Measurements from ENCODE around the gene KHDC1L.
"Not testable (repeated sequence)": the region's sequence is repeated elsewhere in the genome, so short reads cannot be mapped to it uniquely, and the experiment has no call there.

The KHDC1L gene

GRCh38 chr6:73234733-73235132, 9.4 kb upstream of the KHDC1L start:
- TF ChIP-seq, protein P1, sequence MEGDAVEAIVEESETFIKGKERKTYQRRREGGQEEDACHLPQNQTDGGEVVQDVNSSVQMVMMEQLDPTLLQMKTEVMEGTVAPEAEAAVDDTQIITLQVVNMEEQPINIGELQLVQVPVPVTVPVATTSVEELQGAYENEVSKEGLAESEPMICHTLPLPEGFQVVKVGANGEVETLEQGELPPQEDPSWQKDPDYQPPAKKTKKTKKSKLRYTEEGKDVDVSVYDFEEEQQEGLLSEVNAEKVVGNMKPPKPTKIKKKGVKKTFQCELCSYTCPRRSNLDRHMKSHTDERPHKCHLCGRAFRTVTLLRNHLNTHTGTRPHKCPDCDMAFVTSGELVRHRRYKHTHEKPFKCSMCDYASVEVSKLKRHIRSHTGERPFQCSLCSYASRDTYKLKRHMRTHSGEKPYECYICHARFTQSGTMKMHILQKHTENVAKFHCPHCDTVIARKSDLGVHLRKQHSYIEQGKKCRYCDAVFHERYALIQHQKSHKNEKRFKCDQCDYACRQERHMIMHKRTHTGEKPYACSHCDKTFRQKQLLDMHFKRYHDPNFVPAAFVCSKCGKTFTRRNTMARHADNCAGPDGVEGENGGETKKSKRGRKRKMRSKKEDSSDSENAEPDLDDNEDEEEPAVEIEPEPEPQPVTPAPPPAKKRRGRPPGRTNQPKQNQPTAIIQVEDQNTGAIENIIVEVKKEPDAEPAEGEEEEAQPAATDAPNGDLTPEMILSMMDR (IDR thresholded peaks at IDR 0.05; ENCODE audit: extremely low read depth, insufficient read depth, missing control alignments): no peak
- no peak for DNase-seq (ENCODE audit: low spot score)
- in situ Hi-C loops (cut with MboI; ENCODE audit: low pct_unique_long_range_greater_than_20kb, low sequenced_read_pairs, unreplicated experiment): no loop called here

DNA sequence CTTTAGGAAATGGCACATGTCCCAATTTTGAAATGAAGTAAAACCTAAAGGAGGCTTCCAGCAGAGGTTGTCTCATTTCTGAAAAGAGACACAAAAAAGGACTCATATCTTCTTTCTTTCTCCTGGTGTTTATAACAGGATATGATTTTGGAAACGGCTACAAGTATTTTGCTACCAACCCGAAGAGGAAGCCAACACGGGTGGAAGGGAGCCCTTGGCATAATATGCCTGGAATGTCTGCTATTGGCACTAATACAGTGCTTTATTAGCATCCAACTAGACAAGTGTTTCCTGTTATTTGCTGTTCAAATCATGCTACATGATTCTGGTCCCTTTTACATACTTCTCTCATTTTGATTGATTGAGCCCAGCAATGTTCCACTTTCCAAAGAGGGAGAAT, 8.7 kb upstream of the KHDC1L start:
- in situ Hi-C loops (cut with MboI; ENCODE audit: low pct_unique_long_range_greater_than_20kb, low sequenced_read_pairs, unreplicated experiment); DNase-seq (ENCODE audit: low spot score): not testable (repeated sequence)

GRCh38 chr6:73233048-73233447, 7.8 kb upstream of the KHDC1L start:
- in situ Hi-C loops (cut with MboI; ENCODE audit: low pct_unique_long_range_greater_than_20kb, low sequenced_read_pairs, unreplicated experiment): no loop called here
- TF ChIP-seq, protein P1 (IDR thresholded peaks at IDR 0.05; ENCODE audit: extremely low read depth, insufficient read depth, missing control alignments): no peak
- DNase-seq (ENCODE audit: low spot score): no peak

GRCh38 chr6:73231986-73232391, 6.7 kb upstream of the KHDC1L start:
- TF ChIP-seq, protein P1 (IDR thresholded peaks at IDR 0.05; ENCODE audit: extremely low read depth, insufficient read depth, missing control alignments): no peak
- DNase-seq (ENCODE audit: low spot score): no peak
- in situ Hi-C loops (cut with MboI; ENCODE audit: low pct_unique_long_range_greater_than_20kb, low sequenced_read_pairs, unreplicated experiment): no loop called here

GRCh38 chr6:73227606-73228255, 2.4 kb upstream of the KHDC1L start:
- TF ChIP-seq, protein P1 (IDR thresholded peaks at IDR 0.05; ENCODE audit: extremely low read depth, insufficient read depth, missing control alignments): no peak
- in situ Hi-C loops (cut with MboI; ENCODE audit: low pct_unique_long_range_greater_than_20kb, low sequenced_read_pairs, unreplicated experiment): no loop called here
- DNase-seq (ENCODE audit: low spot score): no peak

DNA sequence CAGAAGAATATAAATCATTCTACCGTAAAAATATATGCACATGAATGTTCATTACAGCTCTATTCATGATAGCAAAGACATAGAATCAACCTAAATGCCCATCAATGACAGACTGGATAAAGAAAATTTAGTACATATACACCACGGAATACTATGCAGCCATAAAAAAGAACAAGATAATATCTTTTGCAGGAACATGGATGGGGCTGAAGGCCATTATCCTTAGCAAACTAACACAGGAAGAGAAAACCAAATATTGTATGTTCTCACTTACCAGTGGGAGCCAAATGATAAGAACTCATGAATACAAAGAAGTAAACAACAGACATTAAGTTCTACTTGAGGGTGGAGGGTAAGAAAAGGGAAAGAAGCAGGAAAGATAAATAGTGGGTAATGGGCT, 8.4 kb downstream of the KHDC1L start:
- in situ Hi-C loops (cut with MboI; ENCODE audit: low pct_unique_long_range_greater_than_20kb, low sequenced_read_pairs, unreplicated experiment): no loop called here
- no peak for DNase-seq (ENCODE audit: low spot score)
- TF ChIP-seq, protein P1 (IDR thresholded peaks at IDR 0.05; ENCODE audit: extremely low read depth, insufficient read depth, missing control alignments): no peak

GRCh38 chr6:73209117-73209516, 16.2 kb downstream of the KHDC1L start:
- in situ Hi-C loops (cut with MboI; ENCODE audit: low pct_unique_long_range_greater_than_20kb, low sequenced_read_pairs, unreplicated experiment): no loop called here
- DNase-seq (ENCODE audit: low spot score): no peak
- TF ChIP-seq, protein P1 (IDR thresholded peaks at IDR 0.05; ENCODE audit: extremely low read depth, insufficient read depth, missing control alignments): no peak

All from GM13977 (cell line).